OCI-LY7 (cell line): ENCODE results near the gene DAZAP1.

ENCODE experiments used
- EZH2phosphoT487 ChIP-seq: fragments of 200-600 bp; sonication (generic); IDR thresholded peaks from 2 replicates; pipeline ENCODE4 v1.6.1; 2018; ENCODE audit warnings: low read depth, borderline replicate concordance, mild to moderate bottlenecking, mixed run types, antibody characterized with exemption, low read length, moderate library complexity, mixed read lengths
- TF ChIP-seq, protein P1 (sequence below): fragments of 200-600 bp; sonication (generic); conservative IDR thresholded peaks from 2 replicates; pipeline ENCODE4 v1.5.1; 2014; ENCODE audit warnings: mild to moderate bottlenecking, antibody characterized with exemption, low read length, moderate library complexity, mixed read lengths

DNA sequence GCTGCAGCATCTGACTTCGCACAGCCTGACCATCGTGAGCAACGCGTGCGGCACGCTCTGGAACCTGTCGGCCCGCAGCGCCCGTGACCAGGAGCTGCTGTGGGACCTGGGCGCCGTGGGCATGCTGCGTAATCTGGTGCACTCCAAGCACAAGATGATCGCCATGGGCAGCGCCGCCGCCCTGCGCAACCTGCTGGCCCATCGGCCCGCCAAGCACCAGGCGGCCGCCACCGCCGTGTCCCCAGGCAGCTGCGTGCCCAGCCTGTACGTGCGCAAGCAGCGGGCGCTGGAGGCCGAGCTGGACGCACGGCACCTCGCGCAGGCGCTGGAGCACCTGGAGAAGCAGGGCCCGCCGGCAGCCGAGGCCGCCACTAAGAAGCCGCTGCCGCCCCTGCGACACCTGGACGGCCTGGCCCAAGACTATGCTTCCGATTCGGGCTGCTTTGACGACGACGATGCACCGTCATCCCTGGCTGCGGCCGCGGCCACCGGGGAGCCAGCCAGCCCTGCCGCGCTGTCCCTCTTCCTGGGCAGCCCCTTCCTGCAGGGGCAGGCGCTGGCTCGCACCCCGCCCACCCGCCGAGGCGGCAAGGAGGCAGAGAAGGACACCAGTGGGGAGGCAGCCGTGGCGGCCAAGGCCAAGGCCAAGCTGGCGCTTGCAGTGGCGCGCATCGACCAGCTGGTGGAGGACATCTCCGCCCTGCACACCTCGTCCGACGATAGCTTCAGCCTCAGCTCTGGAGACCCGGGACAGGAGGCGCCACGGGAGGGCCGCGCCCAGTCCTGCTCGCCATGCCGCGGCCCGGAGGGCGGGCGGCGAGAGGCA, 58.0 kb downstream of the DAZAP1 start:
- TF ChIP-seq, protein P1, sequence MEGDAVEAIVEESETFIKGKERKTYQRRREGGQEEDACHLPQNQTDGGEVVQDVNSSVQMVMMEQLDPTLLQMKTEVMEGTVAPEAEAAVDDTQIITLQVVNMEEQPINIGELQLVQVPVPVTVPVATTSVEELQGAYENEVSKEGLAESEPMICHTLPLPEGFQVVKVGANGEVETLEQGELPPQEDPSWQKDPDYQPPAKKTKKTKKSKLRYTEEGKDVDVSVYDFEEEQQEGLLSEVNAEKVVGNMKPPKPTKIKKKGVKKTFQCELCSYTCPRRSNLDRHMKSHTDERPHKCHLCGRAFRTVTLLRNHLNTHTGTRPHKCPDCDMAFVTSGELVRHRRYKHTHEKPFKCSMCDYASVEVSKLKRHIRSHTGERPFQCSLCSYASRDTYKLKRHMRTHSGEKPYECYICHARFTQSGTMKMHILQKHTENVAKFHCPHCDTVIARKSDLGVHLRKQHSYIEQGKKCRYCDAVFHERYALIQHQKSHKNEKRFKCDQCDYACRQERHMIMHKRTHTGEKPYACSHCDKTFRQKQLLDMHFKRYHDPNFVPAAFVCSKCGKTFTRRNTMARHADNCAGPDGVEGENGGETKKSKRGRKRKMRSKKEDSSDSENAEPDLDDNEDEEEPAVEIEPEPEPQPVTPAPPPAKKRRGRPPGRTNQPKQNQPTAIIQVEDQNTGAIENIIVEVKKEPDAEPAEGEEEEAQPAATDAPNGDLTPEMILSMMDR: no peak
- TF ChIP-seq EZH2phosphoT487: no peak
